ENCODE results near the gene SHC1. TPM values are rescaled to one million over a fixed set of nuclear protein-coding genes. Genes with fewer than 3 reads are reported as not detected.
A peak's percentile ranks its signal among the peaks of the same experiment; 100 is the strongest.

The SHC1 gene
- total RNA-seq, 2 donors from 2014 or later = 88.7 to 102 TPM

DNA sequence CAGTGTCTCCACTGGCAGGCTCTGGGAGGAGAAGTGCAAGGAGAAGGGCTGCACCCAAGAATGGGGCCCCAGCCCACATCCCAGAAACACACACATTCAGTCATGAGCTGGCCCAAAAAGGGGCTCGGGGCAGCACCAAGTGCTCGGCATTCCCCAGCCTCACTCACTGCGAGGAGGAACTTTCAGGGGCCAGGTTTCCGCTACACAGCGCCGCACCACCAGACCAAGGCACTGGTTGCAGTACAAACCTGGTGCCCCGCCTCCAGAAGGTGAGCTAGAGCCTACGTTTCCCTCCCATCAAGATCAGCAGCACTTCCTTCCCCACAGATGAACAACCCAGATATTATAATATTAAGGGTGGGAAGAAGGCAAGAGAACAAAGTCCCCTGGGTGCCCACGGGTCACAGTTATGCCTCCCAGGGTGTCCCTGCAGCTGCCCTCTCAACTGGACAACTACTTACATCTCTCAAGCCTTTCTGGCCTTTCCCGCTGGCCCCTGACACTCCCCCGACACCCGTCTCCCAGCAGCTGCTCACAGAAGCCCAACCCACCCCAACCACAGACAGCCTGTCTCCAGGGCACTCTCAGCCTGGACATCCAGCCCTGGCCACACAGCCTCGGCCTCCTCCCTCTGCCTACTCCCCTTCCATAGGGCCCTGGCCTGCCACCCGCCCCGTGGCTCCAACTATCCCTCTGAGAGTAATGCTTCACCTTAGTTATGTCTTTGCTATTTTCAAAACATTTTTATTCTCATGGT lies 18.5 kb downstream of the SHC1 start:
- intact Hi-C loops (cut with DNase I) = no loop called here
- DNase-seq = no peak
- ATAC-seq = no peak

DNA sequence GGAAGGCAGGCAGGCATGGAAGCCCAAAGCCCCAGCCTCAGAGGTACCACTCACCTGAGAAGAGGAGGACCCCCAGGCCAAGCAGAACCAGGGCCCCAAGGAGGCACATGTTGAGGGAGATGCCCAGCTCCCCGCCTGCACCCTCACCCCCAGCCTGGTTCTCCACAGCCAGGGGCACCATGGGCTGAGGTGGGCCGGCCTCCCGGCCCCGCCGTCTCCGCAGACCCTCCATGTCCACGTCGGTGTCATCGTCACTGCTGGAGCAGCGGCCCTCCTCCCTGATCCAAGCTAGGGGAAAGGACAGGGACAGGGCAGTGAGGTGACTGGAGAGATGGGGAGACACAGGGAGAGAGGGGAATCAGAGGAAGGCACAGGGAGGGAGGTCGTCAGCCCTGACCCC lies 22.5 kb downstream of the SHC1 start:
- ATAC-seq (no peak), DNase-seq (no peak)
- intact Hi-C loops (cut with DNase I) = no loop called here

DNA sequence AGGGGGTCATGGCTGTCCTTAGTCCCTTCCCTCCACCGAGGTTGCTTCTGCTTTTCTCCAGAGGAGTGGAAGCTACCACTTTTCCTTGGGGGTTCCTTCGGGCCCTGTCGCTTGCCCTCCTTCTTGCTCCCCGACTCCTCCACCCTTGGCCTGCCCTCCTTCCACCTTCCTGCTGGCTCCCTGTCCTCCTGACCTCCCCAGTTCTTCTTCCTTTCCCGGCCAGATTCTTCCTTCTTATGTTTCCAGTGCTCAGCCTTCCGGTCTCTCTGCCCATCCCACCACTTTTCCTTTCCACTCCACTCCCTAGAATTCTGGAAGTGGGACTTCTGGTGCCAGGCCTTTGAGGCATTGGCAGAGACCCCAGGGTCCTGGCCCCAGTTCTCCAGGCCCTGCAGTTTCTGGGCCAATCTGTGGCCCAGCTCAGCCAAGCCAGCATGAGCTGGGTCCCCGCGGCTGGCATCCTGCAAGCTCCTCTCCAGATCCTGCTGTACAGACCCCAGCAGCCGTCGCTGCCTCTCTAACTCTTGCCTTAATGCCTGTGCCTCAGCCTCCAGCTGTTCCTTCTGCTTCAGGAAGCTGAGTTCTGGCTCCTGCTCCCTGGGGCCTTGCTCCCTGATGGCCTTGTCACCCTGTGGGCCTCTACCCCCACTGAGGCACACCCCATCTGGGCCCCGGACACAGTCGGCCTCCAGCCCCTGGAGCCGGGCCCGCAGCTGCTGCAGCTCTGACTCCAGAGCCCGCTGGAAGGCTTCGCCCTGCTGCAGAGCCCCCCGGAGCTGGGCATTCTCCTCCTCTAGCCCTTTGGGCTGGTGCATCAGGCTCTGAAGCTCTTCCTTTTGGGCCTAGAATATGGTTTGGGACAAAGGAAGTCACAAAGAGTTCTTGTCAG lies 24.3 kb downstream of the SHC1 start:
- intact Hi-C loops (cut with DNase I) = loop anchor here in 1 of 2 donors (2.0 kb wide), 1 partner anchor 39 kb away; no protein-coding TSS in a partner anchor

DNA sequence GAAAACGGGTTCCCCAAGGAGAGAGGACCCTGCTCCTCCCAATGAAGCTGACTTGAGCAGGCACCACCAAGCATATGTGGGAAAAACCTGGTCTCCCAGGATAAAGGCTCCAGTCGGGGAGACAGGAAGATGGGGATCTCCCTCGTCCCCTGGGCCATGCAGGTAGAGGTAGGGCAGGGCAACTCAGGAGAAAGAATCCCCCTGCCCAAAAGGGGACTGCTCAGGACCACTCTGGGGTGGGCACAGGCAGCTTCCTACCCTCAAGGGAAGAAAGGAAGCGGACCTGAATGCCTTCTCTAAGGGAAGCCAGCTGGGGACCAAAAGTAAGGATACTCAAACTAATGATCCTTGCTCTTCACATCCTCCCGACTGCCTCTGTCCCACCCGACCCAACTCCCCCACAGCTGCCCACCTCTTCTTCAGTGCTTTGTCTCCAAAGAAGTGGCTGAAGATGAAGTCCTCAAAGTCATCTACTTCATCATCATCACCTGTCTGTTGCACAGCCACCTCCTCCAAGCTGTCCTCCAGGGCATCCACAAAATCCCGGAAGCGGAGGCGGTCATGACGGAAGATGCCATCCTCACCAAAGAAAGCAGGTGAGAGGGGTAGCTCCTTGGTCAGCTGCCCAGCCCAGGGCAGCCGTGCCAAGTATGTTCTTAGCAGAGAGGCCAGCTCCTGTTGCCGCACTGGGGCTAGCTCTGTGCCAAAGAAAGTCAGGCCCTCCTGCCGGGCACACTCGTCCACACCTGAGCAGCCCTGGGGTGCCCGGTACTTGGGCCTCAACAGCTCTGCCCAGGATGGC lies 25.2 kb downstream of the SHC1 start:
- ATAC-seq = no peak
- intact Hi-C loops (cut with DNase I) = loop anchor here in 1 of 2 donors (2.0 kb wide), 1 partner anchor 39 kb away; no protein-coding TSS in a partner anchor
- no peak for DNase-seq

More for the DNA sequence above, 24.3 kb downstream of the SHC1 start:
- DNase-seq (no peak), ATAC-seq (no peak)

DNA sequence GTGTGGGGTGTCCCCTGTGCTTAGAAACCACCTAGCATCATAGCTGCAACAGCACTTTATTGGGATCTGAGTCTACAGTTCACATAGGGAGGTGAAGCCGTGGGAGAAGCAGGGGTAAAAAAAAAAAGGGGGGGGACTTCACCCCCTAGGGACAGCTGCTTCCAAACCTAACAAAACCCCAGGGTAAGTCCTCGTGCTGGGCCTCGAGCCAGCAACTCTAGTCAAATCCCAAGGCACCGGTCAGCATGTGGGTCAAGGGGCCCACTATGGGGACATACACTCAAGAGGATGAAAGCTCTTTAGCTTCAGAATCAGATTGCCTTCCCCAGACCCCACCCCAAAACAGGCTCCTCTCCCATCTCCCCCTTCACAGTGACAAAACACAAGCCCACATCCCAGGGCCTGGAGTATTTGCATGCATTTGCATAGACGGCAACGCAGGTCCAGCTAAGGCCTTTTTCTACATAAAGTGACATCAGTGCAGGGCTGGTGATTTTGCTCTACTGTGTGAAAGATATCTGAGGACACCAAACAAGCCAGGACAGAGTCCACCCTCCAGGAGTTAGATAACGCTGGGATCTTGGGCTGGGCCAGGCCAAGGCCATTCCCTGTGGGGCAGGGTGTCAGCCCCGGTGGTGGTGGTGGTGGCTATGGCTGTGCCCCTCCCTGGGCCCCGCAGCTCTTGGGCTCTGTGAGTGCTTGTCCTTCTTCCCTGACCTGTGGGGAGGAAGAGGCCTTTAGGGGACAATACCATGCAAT lies 26.0 kb downstream of the SHC1 start:
- intact Hi-C loops (cut with DNase I) = loop anchor here in 1 of 2 donors (2.0 kb wide), 1 partner anchor 38 kb away; no protein-coding TSS in a partner anchor
- ATAC-seq = peak in 1 of 2 donors; percentile 20
- DNase-seq = no peak

DNA sequence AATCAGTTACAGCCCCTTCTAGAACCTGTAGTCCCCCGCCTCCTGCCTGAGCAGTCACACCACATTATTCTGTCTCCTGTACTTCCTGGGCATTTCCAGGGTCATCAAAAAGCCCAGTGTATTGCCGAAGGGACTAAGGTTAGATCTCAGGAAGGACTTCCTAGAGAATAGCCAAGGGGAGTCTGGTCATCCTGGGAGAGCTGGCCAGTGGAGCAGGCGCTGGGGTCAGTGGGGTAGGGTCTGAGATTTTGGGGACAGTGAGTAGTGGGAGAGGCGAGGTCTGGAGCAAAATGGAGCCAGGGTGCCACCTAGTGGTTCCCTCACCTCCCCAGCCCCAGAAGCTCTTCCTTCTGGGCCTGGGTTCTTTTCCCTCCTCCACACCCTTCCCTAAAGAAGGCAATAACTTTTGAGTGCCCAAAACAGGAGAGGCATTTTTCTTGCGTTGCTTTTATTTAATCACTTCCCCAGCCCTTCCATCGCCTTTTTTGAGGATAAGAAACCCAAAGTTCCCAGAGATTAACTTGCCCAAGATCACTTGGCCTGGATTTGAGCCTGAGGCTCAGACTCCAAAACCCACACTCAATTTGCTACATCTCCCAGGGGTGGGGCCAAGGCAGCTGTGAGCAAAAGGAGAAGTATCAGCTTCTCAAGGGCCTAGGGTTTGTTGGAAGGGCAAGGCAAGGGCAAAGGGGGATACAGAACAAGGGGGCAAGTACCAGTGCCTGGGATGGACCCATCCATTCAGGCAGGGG lies 26.7 kb downstream of the SHC1 start:
- ATAC-seq (peak; percentile 43 to 50), DNase-seq (peak; percentile 32)
- intact Hi-C loops (cut with DNase I) = loop anchor here in 1 of 2 donors (2.0 kb wide), 1 partner anchor 37 kb away; no protein-coding TSS in a partner anchor

DNA sequence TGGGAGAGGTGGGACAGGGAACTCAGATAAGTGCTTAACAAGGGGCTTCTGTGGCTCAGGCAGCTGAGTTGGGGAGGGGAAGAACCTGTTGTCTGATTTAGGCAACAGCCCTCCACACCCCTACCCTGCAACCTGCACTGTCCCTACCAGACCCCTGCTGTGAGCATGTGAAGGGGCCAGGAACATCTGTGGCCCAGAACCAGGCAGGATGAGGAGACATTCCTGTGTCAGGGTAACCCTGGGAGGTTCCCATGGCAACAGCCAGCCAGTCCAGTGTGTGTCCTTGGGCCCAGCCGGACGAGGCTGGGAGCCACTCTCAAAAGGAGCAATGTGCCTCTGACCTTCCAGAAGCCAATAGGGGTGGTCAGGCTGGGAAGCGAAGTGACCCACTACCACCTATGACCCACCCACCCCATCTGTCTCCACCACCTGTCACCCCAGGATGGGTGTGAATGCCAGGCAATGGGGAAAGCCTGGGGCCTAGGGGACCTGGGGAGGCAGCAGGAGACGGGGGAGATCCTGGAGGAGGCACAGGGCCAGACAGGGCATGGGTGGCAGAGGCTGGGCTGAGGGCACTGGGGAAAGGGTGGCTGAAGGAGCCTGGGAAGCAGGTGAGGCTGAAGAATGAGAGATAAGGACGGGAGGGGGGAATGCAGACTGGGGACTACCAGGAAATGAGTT lies 29.1 kb downstream of the SHC1 start:
- intact Hi-C loops (cut with DNase I) = no loop called here
- no peak for ATAC-seq
- DNase-seq = peak; percentile 29

DNA sequence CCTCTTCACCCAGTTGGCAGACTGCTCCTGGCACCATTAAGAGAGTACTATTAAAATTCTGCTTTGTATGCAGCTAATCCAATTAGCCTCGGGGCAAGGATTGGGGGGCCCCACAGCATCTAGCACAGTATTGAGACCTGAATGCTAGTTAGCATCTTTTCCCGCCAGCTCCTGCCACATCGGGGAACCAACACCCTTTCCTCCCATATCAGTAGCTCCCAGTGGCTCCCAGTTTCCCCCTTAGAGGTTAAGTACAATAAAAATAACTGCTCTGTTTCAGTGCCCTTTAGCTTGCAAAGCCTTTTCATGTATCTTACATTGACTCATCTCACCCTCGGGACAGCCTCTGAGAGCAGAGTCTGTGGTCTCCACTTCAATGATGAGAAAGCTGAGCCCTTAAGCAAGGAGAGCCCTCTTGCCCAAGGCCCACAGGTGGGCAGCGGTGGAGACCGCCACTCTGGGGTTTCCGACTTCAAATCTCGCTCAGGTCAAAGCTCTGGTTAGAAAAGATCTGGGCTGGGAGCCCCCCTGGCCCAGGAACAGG lies 29.8 kb downstream of the SHC1 start:
- intact Hi-C loops (cut with DNase I) = no loop called here
- DNase-seq (no peak), ATAC-seq (no peak)

DNA sequence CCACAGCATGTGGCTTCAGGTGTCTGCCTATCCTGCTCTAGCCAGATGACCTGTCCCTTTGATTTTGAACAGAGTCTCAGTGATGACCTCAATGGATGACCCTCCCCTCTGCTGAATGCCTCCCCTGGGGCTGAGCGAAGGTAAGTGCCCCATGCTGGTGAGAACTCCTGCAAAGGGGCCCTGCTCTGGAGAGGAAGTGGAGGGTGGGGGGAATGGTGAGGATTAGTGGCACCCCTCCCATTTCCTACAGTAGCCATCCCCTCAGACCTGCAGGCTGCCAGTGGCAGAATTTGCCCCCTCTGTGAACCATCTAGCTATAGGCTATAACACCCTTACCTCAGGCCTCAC lies 30.4 kb downstream of the SHC1 start:
- ATAC-seq (no peak), DNase-seq (no peak)
- intact Hi-C loops (cut with DNase I) = no loop called here

DNA sequence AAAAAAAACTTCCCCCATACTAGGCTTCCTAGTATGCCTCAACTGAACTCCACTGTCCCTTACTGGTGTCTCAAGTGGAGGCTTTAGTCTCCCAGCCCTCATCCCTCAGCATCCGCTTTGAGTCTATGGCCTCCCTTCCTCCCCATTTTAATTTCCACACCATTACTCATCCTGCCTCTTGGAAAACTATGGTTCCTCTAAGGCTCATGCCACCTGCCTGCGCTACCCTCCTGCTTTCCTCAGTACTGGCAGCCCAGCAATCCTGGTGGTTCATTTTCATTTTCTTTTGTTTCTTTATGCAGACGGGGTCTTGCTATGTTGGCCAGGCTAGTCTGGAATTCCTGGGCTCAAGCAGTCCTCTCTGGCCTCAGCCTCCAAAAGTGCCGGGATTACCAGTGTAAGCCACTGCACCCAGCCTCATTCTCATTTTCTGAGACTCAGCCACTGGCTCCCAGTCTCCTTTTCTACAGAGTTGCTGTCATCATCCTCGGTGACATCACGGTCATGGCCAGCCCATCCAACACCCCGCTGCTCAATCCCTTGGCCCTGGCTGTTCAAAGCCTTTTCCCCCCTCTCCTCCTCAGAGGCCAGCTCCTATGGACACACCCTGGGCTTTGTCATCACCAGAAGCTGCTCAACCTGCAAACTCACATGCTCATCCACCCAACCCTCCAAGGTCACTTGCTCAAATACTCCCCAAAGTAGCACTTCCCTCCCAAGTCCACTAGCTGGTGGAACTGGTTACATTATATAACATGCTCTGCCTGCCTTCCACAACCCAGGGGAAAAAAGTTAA lies 31.7 kb downstream of the SHC1 start:
- no peak for ATAC-seq
- DNase-seq = no peak

DNA sequence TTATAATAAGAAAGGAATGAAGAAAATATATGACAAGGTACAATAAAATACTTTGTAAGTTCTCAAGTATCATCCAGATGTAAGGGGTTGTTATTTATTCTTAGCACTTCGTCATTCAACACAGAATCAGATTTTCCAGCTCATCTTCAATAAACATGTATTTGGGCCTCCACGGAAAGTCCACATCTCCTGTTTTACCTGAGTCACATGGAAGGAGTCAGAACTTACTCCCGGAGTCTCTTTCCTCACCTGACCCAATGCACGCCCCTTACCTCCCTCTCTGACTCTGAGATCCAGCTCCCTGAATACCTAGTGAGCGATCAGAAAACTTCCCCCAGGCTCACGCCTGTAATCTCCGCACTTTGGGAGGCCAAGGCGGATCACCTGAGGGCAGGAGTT lies 32.6 kb downstream of the SHC1 start:
- no peak for DNase-seq
- intact Hi-C loops (cut with DNase I) = loop anchor here in 1 of 2 donors (2.0 kb wide), 1 partner anchor 25 kb away; no protein-coding TSS in a partner anchor
- ATAC-seq = no peak

More for the DNA sequence above, 31.7 kb downstream of the SHC1 start:
- intact Hi-C loops (cut with DNase I) = no loop called here

DNA sequence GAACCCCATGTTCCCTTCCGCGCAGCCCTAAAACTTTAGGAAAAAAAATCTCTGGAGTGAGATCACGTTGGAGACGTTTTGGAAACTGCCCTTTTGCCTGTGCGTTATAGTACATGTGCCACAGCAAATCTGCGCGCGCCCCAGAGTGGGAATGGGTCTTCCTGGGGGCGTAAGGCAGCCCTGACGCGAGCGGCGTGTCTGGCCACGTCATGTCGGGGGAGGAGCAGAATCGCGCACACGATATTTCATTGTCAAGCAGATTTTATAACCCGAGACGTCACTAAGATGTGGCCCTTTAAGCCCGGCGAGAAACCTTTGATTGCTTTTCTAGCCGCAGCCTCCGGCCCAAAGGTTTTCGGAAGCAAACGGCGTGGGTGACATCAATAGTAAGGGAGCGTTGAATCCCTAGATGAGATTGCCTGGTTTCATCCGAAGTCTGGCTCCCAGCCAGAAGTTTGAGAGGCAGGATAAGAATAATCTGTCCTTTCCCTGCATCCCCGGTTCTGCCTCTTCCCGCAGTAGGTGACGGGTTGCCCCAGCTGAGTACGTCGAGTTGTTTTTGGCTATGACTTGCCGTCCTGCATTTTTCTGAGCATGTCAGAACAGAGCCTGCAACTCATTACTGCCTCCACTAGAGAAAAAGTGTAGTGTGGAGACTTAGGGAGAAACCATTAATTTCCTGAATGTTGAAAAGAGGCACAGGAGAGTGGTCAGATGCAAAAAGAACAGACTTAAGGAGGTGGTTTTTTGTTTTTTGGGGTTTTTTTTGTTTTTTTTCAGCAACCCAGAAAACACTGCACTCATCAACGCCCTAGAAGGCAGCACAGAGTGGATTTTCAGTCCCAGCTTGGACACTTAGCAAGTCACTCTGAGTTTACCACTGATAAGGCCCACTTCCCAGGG lies 33.2 kb downstream of the SHC1 start:
- peak; percentile 86 to 90 for ATAC-seq
- intact Hi-C loops (cut with DNase I) = loop anchor here in 1 of 2 donors (2.0 kb wide), 1 partner anchor 25 kb away; no protein-coding TSS in a partner anchor

DNA sequence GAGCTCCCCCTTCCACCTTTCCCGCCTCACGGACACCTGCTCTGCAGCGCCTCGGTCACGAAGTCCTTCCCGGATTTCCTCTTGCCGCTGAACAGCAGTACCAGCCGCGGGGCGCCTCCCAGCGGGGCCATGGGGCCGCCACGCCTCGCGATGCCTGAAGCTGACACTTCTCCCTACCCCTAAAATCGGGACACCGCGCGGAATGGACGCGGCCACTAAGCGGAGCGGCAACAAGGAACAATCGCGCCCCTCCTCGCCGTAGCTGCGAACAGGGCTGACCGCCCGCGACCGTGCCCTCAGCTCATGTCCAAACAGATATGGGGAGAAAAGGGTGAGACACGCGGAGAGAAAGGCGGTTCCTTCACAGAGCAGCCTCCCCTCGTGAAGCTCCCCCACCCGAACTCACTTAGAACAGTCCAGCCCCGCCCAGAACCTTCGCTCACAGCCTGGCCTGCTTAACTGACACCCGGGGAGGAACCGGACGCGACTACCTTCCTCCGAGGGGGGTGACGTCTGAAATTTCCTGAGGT lies 33.9 kb downstream of the SHC1 start, which contains the start of gene PMVK:
PMVK (minus strand) TSS at position 165 of the 530 bp plus-strand sequence; CDS start at position 131, 34 bp downstream.
- intact Hi-C loops (cut with DNase I) = loop anchor here in 1 of 2 donors (2.0 kb wide), 1 partner anchor 24 kb away; no protein-coding TSS in a partner anchor
- DNase-seq (peak; percentile 96), ATAC-seq (peak; percentile 94 to 97)

More for the DNA sequence above, 33.2 kb downstream of the SHC1 start:
- peak; percentile 93 for DNase-seq

DNA sequence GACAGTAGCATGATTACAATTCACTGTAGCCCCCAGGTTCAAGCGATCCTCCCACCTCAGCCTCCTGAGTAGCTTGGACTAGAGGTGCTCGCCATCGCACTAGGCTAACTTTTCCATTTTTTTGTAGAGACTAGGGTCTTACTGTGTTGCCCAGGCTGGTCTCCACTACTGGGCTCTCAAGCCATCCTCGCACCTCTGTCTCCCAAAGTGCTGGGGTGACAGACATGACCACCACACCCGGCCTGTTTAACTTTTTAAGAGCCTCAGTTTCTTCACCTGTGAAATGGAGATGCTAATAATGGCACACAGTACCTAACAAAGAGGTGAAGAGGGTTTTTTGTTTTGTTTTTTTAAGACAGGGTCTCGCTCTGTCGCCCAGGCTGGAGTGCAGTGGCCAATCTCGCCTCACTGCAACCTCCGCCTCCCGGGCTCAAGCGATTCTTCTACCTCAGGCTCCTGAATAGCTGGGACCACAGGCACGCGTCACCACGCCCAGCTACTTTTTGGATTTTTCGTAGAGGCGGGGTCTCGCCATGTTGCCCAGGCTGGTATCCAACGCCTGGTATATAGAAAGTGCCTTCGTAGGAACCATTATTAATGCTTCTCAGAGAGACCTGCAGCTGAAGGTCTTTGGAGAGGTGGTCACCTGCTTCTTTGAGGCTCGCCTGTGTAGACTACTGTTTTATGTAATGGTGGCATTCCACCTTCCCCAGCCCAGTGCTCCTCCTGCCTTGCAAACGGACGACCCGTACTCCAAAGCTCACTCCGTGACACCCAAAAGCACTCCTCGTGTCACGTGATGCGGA lies 34.6 kb downstream of the SHC1 start:
- no peak for ATAC-seq
- DNase-seq = no peak
- intact Hi-C loops (cut with DNase I) = loop anchor here in 1 of 2 donors (2.0 kb wide), 1 partner anchor 23 kb away; no protein-coding TSS in a partner anchor
